ENCODE data around the gene CCSER1.
A peak's percentile ranks its signal among the peaks of the same experiment; 100 is the strongest.

Gene CCSER1

GRCh38 chr4:90127223-90127705 lies at the start of gene CCSER1:
Gene CCSER1, plus strand, starts transcription at chr4:90127394.
- peak; percentile 8 to 18 for DNase-seq

DNA sequence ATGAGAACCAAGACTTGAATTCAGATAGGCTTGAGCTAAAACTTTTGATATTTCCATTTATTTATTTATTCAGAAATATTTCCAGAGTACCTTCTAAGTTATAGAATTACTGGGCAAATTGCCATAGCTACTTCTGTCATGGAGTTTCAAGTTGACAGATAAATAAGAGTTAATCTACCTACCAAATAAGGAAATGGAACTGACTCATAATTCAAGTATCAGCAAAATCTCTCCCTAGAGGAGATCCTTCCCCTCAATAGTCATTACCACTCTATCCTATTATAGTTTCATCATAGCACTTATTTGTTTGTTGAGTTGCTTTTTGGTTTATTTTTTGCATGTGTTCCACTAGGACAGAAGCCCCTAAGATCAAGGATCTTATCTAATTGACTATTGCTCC lies 48.8 kb upstream of the CCSER1 start:
- DNase-seq = no peak

- no peak for DNase-seq
Observed at GRCh38 chr4:90080116-90080515, 47.1 kb upstream of the CCSER1 start.

GRCh38 chr4:90081432-90082144 lies 45.6 kb upstream of the CCSER1 start:
- DNase-seq = no peak

DNA sequence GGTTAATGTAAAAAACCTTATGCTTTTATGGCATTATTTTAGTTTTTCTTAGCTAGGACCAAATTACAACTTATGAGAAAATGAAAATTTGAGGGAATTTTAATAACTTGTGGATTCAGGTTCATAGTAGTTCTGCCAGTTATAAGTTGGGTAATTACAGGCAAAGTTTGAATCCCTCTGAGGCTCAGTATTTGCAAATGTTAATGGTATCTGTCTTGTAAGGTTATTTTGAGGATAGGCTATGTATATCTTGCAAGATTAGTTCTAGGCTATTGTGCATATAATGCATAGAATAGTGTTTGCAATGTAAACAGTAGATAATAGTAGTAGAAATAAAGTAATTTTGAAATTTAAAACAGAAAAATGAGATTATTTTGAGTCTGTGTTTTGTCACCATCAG lies 44.7 kb upstream of the CCSER1 start:
- no peak for DNase-seq

DNA sequence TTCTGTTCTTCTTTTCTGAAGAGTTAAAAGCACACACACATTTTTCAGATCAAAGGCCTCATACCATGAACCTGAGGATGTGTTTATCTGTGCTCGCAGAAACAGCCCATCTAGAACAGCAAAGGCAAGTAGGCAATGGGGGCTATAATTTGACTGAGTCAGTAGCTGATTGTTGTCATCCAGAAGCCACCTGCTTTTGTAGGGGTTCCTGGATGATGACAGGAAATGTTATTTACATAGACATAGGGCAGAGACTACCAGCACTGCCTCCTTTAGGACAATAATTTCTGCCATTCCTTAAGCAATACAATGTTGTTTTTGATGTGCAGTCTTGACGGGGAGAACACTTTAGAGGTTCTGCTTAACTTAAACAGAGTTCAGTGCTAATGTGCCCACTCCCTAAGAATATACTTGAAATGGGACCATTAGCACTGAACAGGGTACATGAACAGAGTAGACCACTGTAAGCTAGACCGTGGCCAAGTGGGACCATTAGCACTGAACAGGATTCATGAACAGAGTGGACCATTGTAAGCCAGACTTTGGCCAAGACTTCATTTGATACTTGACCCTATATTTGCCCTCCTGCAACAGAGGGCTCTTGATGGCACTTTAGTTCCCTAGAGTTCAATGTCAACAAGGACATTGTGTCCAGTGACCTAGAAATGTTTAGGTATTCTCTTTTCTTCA lies 42.8 kb upstream of the CCSER1 start:
- DNase-seq = no peak

DNA sequence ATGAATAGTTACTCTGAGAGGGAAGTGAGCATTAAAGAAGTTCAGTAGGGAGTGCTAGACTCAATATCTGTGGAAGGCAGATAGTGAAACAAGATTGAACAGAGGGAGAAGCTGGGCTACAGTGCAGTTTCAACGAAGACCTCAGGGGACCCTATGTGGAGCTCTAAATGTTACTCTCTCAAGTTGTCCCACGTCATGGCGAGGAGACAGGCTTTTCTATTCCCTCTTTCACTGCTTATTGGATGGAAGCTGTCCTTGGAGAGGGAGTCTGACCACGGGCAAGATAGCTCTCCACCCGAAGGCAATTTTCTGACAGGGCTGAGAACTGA lies 42.3 kb upstream of the CCSER1 start:
- no peak for DNase-seq

- DNase-seq = no peak
Observed at GRCh38 chr4:90093526-90093925, 33.7 kb upstream of the CCSER1 start.

DNA sequence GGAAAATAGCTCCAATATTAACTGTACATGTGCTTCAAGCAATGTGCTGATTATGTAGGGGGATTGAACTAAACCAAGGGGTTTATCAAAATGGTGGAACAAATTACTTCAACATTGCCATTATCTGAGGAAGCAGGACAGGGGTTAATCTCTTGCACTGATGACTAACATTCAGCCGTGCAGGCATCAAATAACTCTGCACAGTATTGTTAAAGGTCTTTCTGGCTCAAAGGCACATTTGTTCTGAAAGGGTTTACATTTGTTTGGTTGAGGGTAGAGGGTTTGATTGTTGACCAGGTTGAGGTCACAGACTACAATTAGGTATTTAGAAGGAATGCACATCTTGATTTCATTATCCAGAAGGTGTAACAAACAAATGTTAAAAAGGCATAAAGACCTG lies 32.2 kb upstream of the CCSER1 start:
- no peak for DNase-seq

- DNase-seq = no peak
Observed at GRCh38 chr4:90099812-90100211, 27.4 kb upstream of the CCSER1 start.

DNA sequence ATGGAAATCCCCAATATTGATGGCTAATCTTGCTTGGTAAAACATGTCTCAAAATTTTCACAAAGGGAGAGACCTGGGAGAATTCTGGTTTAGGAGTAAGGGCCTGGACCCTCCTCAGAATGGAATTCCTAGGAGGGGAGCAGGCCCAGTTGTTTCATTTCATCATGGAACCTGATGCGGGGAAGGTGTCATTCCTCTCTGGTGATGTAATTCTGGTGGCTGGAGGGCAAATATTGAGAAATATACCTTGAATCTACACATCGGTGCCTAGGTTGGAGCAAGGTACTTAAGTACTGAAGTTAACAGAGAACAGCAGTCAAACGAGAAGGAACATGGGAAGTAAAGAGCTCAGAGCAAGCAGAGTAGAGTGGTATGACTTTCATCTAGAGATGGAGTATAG lies 23.2 kb upstream of the CCSER1 start:
- DNase-seq = no peak

DNA sequence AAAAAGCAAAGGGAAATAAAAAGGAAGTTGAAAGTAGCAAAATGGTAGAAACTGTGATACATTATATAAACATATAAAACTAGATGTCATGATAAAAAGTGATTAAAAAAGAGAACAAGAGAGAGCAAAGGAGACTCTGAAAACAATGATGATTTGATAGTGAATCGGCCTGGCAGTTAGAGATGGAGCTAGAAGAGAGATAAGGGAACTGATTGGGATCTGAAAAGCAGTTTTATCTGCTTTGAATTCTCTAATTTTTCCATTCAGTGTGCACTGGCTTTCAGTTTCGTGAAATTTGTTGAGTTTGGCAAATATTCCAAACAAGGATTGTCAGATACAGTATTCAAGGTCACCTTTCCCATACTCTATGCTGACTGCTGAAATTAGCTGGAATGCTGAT lies 21.9 kb upstream of the CCSER1 start:
- no peak for DNase-seq

GRCh38 chr4:90112715-90113114 lies 14.5 kb upstream of the CCSER1 start:
- no peak for DNase-seq

DNA sequence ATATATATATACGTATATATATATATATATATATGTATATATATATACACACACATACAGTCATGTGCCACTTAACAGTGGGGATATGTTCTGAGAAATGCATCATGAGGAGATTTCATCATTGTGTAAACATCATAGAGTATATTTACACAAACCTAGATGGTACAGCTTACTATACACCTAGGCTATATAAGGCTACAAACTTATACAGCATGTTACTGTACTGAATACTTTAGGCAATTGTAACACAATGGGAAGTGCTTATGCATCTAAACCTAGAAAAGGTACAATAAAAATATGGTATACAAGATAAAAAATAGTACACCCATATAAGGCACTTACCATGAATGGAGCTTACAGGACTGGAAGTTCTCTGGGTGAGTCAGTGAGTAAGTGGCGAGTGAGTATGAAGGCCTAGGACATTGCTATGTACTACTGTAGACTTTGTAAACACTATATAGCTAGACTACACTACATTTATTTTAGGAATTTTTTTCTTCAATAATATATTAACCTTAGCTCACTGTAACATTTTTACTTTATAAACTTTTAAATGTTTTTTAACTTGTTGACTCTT lies 13.2 kb upstream of the CCSER1 start:
- no peak for DNase-seq

- DNase-seq = no peak
Observed at GRCh38 chr4:90118527-90119195, 8.5 kb upstream of the CCSER1 start.

GRCh38 chr4:90120037-90120436 lies 7.2 kb upstream of the CCSER1 start:
- DNase-seq = no peak

DNA sequence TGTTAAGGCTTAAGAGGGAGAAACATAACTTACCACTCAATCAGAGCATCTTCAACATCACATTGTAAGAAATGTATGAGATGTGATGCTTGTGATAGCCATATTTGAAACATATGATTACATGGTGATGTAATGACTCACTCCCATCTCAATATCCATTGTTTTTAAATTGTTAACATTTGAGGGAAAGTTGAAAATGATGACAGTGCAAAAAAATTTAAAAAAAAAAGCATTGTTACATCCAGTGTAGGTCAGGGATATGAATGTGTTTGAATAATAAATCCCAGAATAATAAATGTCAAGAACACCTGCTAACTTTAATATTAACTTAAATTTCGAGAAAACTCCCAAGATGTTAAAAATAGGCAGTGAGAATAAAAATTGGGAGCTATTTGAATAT lies 6.4 kb upstream of the CCSER1 start:
- DNase-seq = no peak

GRCh38 chr4:90121676-90122354 lies 5.4 kb upstream of the CCSER1 start:
- DNase-seq = no peak

- no peak for DNase-seq
Observed at GRCh38 chr4:90122355-90122748, 4.8 kb upstream of the CCSER1 start.

GRCh38 chr4:90124276-90124675 lies 2.9 kb upstream of the CCSER1 start:
- DNase-seq = no peak

GRCh38 chr4:90126805-90127204 lies 389 bp upstream of the CCSER1 start:
- DNase-seq = no peak

- DNase-seq = no peak
Observed at GRCh38 chr4:90127706-90128345, 632 bp downstream of the CCSER1 start.
